ENCODE data around the gene ZRSR2.

Gene ZRSR2

GRCh38 chrX:15848576-15848975, 58.3 kb downstream of the ZRSR2 start:
- no peak for TF ChIP-seq CTCF (IDR thresholded peaks at IDR 0.05)

- no peak for TF ChIP-seq CTCF (IDR thresholded peaks at IDR 0.05)
Measured at GRCh38 chrX:15849555-15849954, 59.3 kb downstream of the ZRSR2 start.

- no peak for TF ChIP-seq CTCF (IDR thresholded peaks at IDR 0.05)
Measured at GRCh38 chrX:15853586-15854079, 63.3 kb downstream of the ZRSR2 start.

GRCh38 chrX:15854080-15854655, 63.9 kb downstream of the ZRSR2 start:
- TF ChIP-seq CTCF (IDR thresholded peaks at IDR 0.05): peak; percentile 24; the same call in 1 of the 2 replicates

GRCh38 chrX:15854712-15855567, 64.7 kb downstream of the ZRSR2 start, which contains the start of gene AP1S2:
Gene AP1S2 (minus strand): TSS chrX:15854813. CDS start chrX:15852524, 2,289 bp downstream.
- no peak for TF ChIP-seq CTCF (IDR thresholded peaks at IDR 0.05)

- no peak for TF ChIP-seq CTCF (IDR thresholded peaks at IDR 0.05)
Measured at GRCh38 chrX:15855568-15856221, 65.4 kb downstream of the ZRSR2 start.

GRCh38 chrX:15856222-15856587, 65.9 kb downstream of the ZRSR2 start:
- TF ChIP-seq CTCF (IDR thresholded peaks at IDR 0.05): no peak

Measured in LNCAP (cell line).